Measurements from ENCODE around the gene CEACAM8.
"Not testable (repeated sequence)": the region's sequence is repeated elsewhere in the genome, so short reads cannot be mapped to it uniquely, and the experiment has no call there.

The CEACAM8 gene

DNA sequence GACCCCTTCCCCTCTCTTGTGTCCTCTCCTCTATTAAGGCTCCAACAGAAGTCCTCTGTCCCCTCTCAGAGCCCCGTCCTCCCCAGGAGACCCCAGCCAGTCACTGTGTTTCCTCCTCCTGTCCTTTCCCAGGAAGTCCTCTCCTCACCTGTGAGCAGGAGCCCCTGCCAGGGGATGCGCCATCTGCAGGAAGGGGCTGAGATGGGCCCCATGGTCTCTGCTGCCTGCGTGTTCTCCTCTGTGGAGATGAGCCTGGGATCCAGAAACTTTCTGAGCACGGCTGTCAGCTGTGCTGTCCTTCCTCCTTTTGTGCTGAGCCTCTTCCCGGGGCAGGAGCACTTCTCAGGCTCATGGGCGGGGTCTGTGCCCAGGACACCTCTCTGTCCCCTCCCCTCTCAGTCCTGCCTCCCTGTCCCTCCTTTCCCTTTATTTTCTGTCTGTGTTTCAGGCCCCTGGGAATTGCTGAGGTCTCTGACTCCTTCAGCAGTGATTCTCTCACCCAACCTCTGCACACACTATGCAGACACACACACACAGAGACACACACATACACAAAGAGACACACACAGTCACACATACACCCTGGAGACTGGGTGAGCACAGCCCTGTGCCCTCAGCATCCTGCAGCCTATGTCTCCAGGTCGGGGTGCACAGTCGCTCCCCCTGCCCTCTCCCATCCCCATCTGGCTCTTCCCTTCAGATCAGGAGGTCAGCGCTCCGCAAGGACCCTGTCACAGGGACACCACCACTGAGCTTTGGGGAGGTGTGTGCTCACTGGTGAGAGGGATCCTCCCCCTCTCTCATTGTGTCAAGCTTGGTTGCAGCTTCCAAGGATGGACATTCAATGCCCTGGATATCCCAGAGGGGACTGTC is at the start of gene CEACAM8:
CEACAM8 (minus strand) TSS at position 308 of the 873 bp plus-strand sequence; CDS start at position 212, 96 bp downstream.
- no peaks in the 10 kb centered on the region for H3K27me3 ChIP-seq (ENCODE audit: control insufficient read depth, insufficient read depth, low read length)
- H3K27ac ChIP-seq (ENCODE audit: low read depth, low read length) = no peak within 1 kb of the TSS
- no peak within 1 kb of the TSS for H3K9ac ChIP-seq (ENCODE audit: low read length)
- no peak within 1 kb of the TSS for H3K4me3 ChIP-seq (ENCODE audit: low read length)
- no peaks in the 10 kb centered on the region for H3K4me1 ChIP-seq (ENCODE audit: control insufficient read depth, insufficient read depth, low read length)
- no peaks in the 10 kb centered on the region for H3K36me3 ChIP-seq (ENCODE audit: control insufficient read depth, insufficient read depth, low read length)

DNA sequence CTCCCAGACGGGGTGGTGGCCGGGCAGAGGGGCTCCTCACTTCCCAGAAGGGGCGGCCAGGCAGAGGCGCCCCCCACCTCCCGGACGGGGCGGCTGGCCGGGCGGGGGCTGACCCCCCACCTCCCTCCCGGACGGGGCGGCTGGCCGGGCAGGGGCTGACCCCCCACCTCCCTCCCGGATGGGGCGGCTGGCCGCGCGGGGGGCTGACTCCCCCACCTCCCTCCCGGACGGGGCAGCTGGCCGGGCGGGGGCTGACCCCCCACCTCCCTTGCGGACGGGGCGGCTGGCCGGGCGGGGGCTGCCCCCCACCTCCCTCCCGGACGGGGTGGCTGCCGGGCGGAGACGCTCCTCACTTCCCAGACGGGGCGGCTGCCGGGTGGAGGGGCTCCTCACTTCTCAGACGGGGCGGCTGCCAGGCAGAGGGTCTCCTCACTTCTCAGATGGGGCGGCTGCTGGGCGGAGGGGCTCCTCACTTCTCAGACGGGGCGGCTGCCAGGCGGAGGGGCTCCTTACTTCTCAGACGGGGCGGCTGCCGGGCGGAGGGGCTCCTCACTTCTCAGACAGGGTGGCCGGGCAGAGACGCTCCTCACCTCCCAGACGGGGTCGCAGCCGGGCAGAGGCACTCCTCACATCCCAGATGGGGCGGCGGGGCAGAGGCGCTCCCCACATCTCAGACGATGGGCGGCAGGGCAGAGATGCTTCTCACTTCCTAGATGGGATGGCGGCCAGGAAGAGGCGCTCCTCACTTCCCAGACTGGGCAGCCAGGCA is 44.8 kb upstream of the CEACAM8 start:
- H3K27me3 ChIP-seq (ENCODE audit: control insufficient read depth, insufficient read depth, low read length); H3K4me3 ChIP-seq (ENCODE audit: low read length); H3K36me3 ChIP-seq (ENCODE audit: control insufficient read depth, insufficient read depth, low read length); H3K27ac ChIP-seq (ENCODE audit: low read depth, low read length); H3K9ac ChIP-seq (ENCODE audit: low read length); H3K4me1 ChIP-seq (ENCODE audit: control insufficient read depth, insufficient read depth, low read length): not testable (repeated sequence)

DNA sequence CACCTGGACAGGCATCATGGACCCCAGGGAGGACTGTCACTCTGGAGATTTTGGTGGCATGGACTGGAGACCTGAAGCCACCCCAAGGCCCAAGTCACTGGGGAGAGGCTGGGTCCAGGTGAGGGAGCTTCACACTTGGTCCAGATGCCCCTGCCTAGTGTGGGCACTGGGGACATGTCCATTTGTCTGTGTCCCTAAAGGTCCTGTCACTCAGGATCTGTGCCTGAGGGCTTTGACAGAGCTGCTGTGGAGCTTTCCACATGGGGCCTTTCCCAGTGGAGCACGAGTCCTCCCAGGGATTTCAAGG is 40.5 kb upstream of the CEACAM8 start:
- no peak overlapping the region for H3K9ac ChIP-seq (ENCODE audit: low read length)
- H3K27me3 ChIP-seq (ENCODE audit: control insufficient read depth, insufficient read depth, low read length) = no peaks in the 10 kb centered on the region
- no peaks in the 10 kb centered on the region for H3K36me3 ChIP-seq (ENCODE audit: control insufficient read depth, insufficient read depth, low read length)
- no peaks in the 10 kb centered on the region for H3K4me1 ChIP-seq (ENCODE audit: control insufficient read depth, insufficient read depth, low read length)
- no peak overlapping the region for H3K27ac ChIP-seq (ENCODE audit: low read depth, low read length)
- H3K4me3 ChIP-seq (ENCODE audit: low read length) = no peak overlapping the region

DNA sequence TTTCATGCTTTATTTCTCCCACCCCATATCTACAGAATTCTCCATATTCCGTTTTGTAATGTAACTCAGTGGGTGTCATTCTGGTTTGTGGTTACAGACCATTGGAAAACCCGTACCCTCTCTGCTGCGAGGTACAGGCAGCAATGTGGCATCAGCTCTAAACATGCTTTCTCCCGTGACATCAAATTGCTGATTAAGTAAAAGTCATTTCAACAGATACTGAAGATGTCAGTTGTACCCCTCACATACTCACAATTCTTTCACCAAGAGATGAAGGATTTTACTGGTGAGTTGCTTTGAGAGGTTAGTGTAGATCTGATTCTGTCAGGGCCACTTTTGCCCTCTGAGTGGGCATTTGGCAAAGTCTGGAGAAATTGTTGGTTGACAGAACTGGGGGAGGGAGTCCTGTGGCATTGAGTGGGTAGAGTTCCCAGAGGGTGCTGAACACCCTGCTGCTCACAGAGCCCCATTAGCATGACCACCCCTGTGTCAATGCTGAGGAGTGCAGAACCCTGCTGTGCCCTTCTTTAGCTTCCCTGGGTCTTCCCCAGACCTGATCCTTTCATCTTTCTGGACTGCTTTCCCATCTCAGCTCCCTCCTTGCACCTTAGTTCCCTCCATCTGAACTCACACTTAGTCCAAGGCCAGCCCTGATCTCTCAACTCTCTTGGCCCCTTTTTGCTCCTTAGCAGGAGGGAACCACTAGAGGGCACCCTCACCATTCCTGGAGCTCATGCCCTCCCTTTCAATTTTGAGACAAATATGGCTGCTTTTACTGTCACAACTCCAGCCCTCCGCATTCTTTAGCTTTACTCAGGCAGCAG is 39.9 kb upstream of the CEACAM8 start:
- no peak overlapping the region for H3K9ac ChIP-seq (ENCODE audit: low read length)
- no peak overlapping the region for H3K27ac ChIP-seq (ENCODE audit: low read depth, low read length)
- H3K4me3 ChIP-seq (ENCODE audit: low read length) = no peak overlapping the region
- no peaks in the 10 kb centered on the region for H3K36me3 ChIP-seq (ENCODE audit: control insufficient read depth, insufficient read depth, low read length)
- H3K4me1 ChIP-seq (ENCODE audit: control insufficient read depth, insufficient read depth, low read length) = no peaks in the 10 kb centered on the region
- no peaks in the 10 kb centered on the region for H3K27me3 ChIP-seq (ENCODE audit: control insufficient read depth, insufficient read depth, low read length)

DNA sequence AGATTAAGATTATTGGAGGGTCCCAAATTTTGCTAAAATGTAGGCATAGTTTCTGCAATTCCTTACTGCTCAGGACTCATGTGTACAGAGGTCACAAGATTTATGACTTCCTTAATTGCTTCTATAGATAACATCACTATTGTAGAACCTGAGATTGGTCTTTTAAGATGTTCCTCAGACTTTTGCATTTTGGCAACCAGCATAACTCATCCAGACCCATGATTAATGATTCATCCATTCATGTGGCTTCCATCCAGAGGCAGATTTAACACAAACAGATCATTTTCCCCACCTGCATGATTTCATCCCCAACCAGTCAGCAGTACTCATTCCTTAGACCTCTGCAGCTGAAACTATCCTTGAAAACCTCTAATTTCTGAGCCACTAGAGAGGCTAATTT is 34.5 kb upstream of the CEACAM8 start:
- H3K27ac ChIP-seq (ENCODE audit: low read depth, low read length) = no peak overlapping the region
- H3K36me3 ChIP-seq (ENCODE audit: control insufficient read depth, insufficient read depth, low read length) = no peaks in the 10 kb centered on the region
- no peak overlapping the region for H3K9ac ChIP-seq (ENCODE audit: low read length)
- H3K27me3 ChIP-seq (ENCODE audit: control insufficient read depth, insufficient read depth, low read length) = no peaks in the 10 kb centered on the region
- no peaks in the 10 kb centered on the region for H3K4me1 ChIP-seq (ENCODE audit: control insufficient read depth, insufficient read depth, low read length)
- no peak overlapping the region for H3K4me3 ChIP-seq (ENCODE audit: low read length)

DNA sequence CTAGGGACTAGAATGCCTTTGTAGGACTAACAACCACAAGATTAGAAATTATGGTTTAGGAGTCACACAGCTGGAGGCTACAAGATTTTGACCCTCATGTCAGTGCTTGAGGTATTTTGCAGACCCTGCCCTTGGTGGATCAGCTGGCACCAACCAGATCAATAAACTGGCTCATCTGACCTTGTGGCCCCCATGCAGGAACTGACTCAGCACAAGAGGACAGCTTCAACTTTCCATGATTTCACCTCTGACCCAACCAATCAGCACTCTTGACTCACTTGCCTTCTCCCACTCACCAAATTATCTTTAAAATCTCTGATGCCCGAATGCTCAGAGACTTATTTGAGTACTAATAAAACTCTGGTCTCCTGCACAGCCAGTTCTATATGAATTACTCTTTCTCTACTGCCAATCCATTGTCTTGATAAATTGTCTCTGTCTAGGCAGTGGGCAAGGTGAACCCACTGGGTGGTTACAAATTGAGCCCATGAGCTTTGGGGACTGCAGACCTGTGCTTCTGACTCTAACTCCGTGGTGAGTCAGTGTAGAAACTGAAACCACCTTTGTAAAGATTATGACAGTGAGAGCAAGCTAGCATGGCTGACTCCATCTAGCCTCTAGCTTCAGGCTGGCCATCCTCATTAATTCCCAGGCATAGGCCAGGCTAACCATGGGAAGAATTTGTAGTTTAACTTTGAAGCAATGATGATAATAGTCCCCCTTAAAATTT is 33.9 kb upstream of the CEACAM8 start:
- no peak overlapping the region for H3K9ac ChIP-seq (ENCODE audit: low read length)
- no peak overlapping the region for H3K4me3 ChIP-seq (ENCODE audit: low read length)
- H3K4me1 ChIP-seq (ENCODE audit: control insufficient read depth, insufficient read depth, low read length) = no peaks in the 10 kb centered on the region
- H3K27me3 ChIP-seq (ENCODE audit: control insufficient read depth, insufficient read depth, low read length) = no peaks in the 10 kb centered on the region
- H3K27ac ChIP-seq (ENCODE audit: low read depth, low read length) = no peak overlapping the region
- H3K36me3 ChIP-seq (ENCODE audit: control insufficient read depth, insufficient read depth, low read length) = no peaks in the 10 kb centered on the region

DNA sequence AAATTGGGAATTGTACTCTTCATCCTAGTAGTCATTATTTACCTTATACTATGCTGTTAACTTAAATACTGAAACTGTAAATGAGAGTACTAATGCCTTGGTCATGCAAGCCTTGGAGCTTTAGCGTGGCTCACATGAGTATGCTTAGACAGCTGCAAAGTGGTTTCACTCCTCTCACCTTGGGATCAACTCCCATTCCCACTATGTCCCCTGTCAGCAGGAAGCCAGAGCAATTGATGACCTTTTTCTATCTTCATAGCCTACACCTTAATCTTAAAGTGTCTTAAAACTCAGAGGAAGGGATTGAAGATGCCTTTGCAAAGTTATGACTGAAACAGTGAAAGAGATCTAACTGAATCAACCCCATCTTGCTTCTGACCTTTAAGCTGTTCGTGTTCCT is 33.2 kb upstream of the CEACAM8 start:
- Histone ChIP-seq H3K27me3 (ENCODE audit: control insufficient read depth, insufficient read depth, low read length) (no peaks in the 10 kb centered on the region), H3K27ac (ENCODE audit: low read depth, low read length) (no peak overlapping the region), H3K4me3 (ENCODE audit: low read length) (no peak overlapping the region), H3K36me3 (ENCODE audit: control insufficient read depth, insufficient read depth, low read length) (no peaks in the 10 kb centered on the region), H3K9ac (ENCODE audit: low read length) (no peak overlapping the region), H3K4me1 (ENCODE audit: control insufficient read depth, insufficient read depth, low read length) (no peaks in the 10 kb centered on the region)

DNA sequence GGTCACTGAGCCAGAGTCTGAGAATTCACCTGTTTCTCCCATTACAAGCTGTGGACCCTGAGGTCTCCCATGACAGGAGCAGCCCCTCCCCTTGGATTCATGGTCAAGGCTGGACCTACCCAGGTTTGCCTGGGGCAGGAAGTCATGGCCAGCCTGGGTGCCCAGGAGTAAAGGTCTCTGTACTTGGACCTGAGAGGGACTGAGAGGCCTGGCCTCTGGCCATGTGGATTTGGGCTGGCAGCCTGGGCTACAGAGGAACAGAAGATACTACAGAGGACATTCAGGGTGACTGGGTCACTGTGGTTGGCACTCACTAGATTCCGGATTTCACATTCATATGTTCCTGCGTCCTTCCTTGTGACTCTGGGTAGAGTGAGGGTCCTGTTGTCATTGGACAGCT is 31.5 kb upstream of the CEACAM8 start:
- Histone ChIP-seq H3K4me3 (ENCODE audit: low read length) (no peak overlapping the region), H3K36me3 (ENCODE audit: control insufficient read depth, insufficient read depth, low read length) (no peaks in the 10 kb centered on the region), H3K27me3 (ENCODE audit: control insufficient read depth, insufficient read depth, low read length) (no peaks in the 10 kb centered on the region), H3K4me1 (ENCODE audit: control insufficient read depth, insufficient read depth, low read length) (no peaks in the 10 kb centered on the region), H3K27ac (ENCODE audit: low read depth, low read length) (no peak overlapping the region), H3K9ac (ENCODE audit: low read length) (no peak overlapping the region)

DNA sequence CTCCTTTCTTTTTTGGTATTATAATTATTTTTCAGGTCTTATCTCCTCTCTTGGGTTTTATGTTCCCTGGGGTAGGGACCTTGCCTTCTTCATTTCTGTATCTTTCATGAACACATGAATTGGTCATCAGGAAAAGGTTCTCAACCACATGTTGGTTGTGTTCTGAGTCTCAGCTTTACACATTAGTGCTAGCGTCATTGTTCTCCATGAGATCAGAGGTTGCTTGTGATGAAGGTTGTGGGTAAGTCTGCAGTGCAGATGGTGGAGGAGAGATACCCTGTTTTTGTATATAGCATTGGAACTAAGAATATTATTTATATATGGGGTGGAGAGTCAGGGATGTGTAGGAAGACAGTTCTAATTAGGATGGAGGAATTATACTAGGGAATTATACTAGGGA is 24.5 kb upstream of the CEACAM8 start:
- Histone ChIP-seq H3K4me1 (ENCODE audit: control insufficient read depth, insufficient read depth, low read length) (no peaks in the 10 kb centered on the region), H3K27ac (ENCODE audit: low read depth, low read length) (no peak overlapping the region), H3K36me3 (ENCODE audit: control insufficient read depth, insufficient read depth, low read length) (no peaks in the 10 kb centered on the region), H3K27me3 (ENCODE audit: control insufficient read depth, insufficient read depth, low read length) (no peaks in the 10 kb centered on the region), H3K4me3 (ENCODE audit: low read length) (no peak overlapping the region), H3K9ac (ENCODE audit: low read length) (no peak overlapping the region)

DNA sequence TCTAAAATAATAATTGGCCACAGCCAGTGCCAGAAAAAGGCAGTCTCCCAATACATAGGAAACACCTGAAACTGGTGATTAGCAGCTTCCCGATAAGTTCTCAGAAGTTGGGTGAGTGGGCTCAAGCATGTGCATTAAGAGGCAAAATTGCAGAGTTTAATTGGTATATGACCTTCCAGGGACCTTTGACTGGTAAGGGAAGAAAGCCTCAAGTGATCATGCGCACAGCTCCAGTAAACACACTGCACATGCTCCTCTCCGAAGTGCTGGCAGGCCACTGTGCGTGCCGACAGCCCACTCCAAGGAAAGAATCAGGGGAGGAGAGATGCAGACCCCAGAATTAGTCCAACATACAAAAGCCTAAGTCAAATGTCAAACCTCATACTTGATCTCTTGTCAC is 18.9 kb upstream of the CEACAM8 start:
- Histone ChIP-seq H3K9ac (ENCODE audit: low read length) (no peak overlapping the region), H3K4me1 (ENCODE audit: control insufficient read depth, insufficient read depth, low read length) (no peaks in the 10 kb centered on the region), H3K27ac (ENCODE audit: low read depth, low read length) (no peak overlapping the region), H3K36me3 (ENCODE audit: control insufficient read depth, insufficient read depth, low read length) (no peaks in the 10 kb centered on the region), H3K27me3 (ENCODE audit: control insufficient read depth, insufficient read depth, low read length) (no peaks in the 10 kb centered on the region), H3K4me3 (ENCODE audit: low read length) (no peak overlapping the region)

DNA sequence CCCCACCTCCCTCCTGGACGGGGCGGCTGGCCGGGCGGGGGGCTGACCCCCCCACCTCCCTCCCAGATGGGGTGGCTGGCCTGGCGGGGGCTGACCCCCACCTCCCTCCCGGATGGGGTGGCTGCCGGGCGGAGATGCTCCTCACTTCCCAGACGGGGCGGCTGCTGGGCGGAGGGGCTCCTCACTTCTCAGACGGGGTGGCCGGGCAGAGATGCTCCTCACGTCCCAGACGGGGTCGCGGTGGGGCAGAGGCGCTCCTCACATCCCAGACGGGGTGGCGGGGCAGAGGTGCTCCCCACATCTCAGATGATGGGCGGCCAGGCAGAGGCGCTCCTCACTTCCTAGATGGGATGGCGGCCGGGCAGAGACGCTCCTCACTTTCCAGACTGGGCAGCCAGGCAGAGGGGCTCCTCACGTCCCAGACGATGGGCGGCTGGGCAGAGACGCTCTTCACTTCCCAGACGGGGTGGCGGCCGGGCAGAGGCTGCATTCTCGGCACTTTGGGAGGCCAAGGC is 15.7 kb upstream of the CEACAM8 start:
- H3K27me3 ChIP-seq (ENCODE audit: control insufficient read depth, insufficient read depth, low read length); H3K27ac ChIP-seq (ENCODE audit: low read depth, low read length); H3K9ac ChIP-seq (ENCODE audit: low read length); H3K4me3 ChIP-seq (ENCODE audit: low read length); H3K4me1 ChIP-seq (ENCODE audit: control insufficient read depth, insufficient read depth, low read length); H3K36me3 ChIP-seq (ENCODE audit: control insufficient read depth, insufficient read depth, low read length): not testable (repeated sequence)

Data from rectal smooth muscle tissue (tissue), 1 donor.